Measurements from ENCODE around the gene RER1. TPM values are rescaled to one million over a fixed set of nuclear protein-coding genes. Genes with fewer than 3 reads are reported as not detected.

Gene RER1
- total and polyA plus RNA-seq, 10 donors, result 51.1 to 131 (median 79.0) TPM

Other genes with a start within 250 kb of the RER1 start
- 10 to 100 TPM; 20.6 to 64.0 (median 46.6) TPM for gene FAAP20, start 197.1 kb upstream of the RER1 start, total RNA-seq
- 100 to 1,000 TPM in 1 of 3 donors, 10 to 100 TPM in 2; 66.8 to 113 (median 94.1) TPM for gene FAAP20, start 197.1 kb upstream of the RER1 start, polyA plus RNA-seq
- 10 to 100 TPM; 47.4 to 100.0 (median 64.0) TPM for gene SKI, start 163.5 kb upstream of the RER1 start, total RNA-seq
- 10 to 100 TPM in 1 of 3 donors, 1 to 10 TPM in 2; 4.4 to 16.8 (median 6.5) TPM for gene SKI, start 163.5 kb upstream of the RER1 start, polyA plus RNA-seq
- gene MORN1, start 287 bp upstream of the RER1 start, total RNA-seq, result 10 to 100 TPM in 2 of 7 donors, 1 to 10 TPM in 5; 5.9 to 13.5 (median 8.4) TPM
- gene MORN1, start 287 bp upstream of the RER1 start, polyA plus RNA-seq, result 1 to 10 TPM; 1.9 to 5.8 (median 2.2) TPM
- 10 to 100 TPM; 10.2 to 18.9 (median 16.3) TPM for gene PEX10, start 20.7 kb downstream of the RER1 start, total RNA-seq
- gene PEX10, start 20.7 kb downstream of the RER1 start, polyA plus RNA-seq, result 10 to 100 TPM; 12.5 to 19.1 (median 13.0) TPM
- gene PLCH2, start 84.4 kb downstream of the RER1 start, total RNA-seq, result 10 to 100 TPM in 1 of 7 donors, 1 to 10 TPM in 6; 2.2 to 21.0 (median 9.5) TPM
- gene PLCH2, start 84.4 kb downstream of the RER1 start, polyA plus RNA-seq, result 10 to 100 TPM in 1 of 3 donors, 1 to 10 TPM in 2; 5.4 to 10.8 (median 6.5) TPM
- gene PANK4, start 134.8 kb downstream of the RER1 start, total RNA-seq, result 10 to 100 TPM; 34.9 to 49.5 (median 47.6) TPM
- gene PANK4, start 134.8 kb downstream of the RER1 start, polyA plus RNA-seq, result 10 to 100 TPM; 13.8 to 30.6 (median 14.0) TPM
- under 1 TPM in 4 of 7 donors, not detected in 3; 0.36 to 0.54 (median 0.42) TPM for gene HES5, start 138.4 kb downstream of the RER1 start, total RNA-seq
- under 1 TPM in 1 of 3 donors, not detected in 2; 0.36 TPM for gene HES5, start 138.4 kb downstream of the RER1 start, polyA plus RNA-seq
- gene TNFRSF14, start 164.5 kb downstream of the RER1 start, total RNA-seq, result 100 to 1,000 TPM; 146 to 203 (median 190) TPM
- gene TNFRSF14, start 164.5 kb downstream of the RER1 start, polyA plus RNA-seq, result 100 to 1,000 TPM; 167 to 366 (median 302) TPM
- gene PRXL2B, start 194.9 kb downstream of the RER1 start, total RNA-seq, result 10 to 100 TPM; 21.9 to 43.0 (median 26.7) TPM
- 10 to 100 TPM; 10.7 to 29.0 (median 13.2) TPM for gene PRXL2B, start 194.9 kb downstream of the RER1 start, polyA plus RNA-seq
- 1 to 10 TPM in 6 of 7 donors, not detected in 1; 1.9 to 4.6 (median 3.5) TPM for gene MMEL1, start 241.2 kb downstream of the RER1 start, total RNA-seq
- 1 to 10 TPM; 2.5 to 6.4 (median 2.9) TPM for gene MMEL1, start 241.2 kb downstream of the RER1 start, polyA plus RNA-seq

Data from spleen (tissue), 10 donors.